Thyroid gland (tissue), 4 donors: ENCODE data around the gene ASIC2. TPM values are rescaled to one million over a fixed set of nuclear protein-coding genes. Genes with fewer than 3 reads are reported as not detected.
"Not testable (repeated sequence)": the region's sequence is repeated elsewhere in the genome, so short reads cannot be mapped to it uniquely, and the experiment has no call there.

Experiments
- DNase-seq, 2 donors: peaks; one replicate each; pipeline ENCODE4 v3.0.0-alpha.2; 2019
- H3K27ac ChIP-seq, 3 donors: fragments of 200-600 bp; sonication (generic); 1 replicate in 2 of 3; 2 replicates in 1 of 3; pipeline ENCODE4 v1.5.1; 2016 to 2019; ENCODE audit warnings: mild to moderate bottlenecking in 1 of 3, moderate library complexity in 1 of 3
- H3K27me3 ChIP-seq: fragments of 200-600 bp; sonication (generic); one replicate; pipeline ENCODE4 v1.5.1; 2019
- H3K36me3 ChIP-seq, 2 donors: fragments of 200-600 bp; sonication (generic); one replicate each; pipeline ENCODE4 v1.5.1; 2016 to 2019
- H3K4me1 ChIP-seq, 2 donors: fragments of 200-600 bp; sonication (generic); one replicate each; pipeline ENCODE4 v1.5.1; 2017 to 2019
- H3K4me3 ChIP-seq, 3 donors: fragments of 200-600 bp; sonication (generic); replicated peaks in 1 of 3; 1 replicate in 2 of 3; 2 replicates in 1 of 3; pipeline ENCODE4 v1.5.1; 2016; ENCODE audit warnings: mild to moderate bottlenecking in 1 of 3
- H3K9me3 ChIP-seq: fragments of 200-600 bp; sonication (generic); one replicate; pipeline ENCODE4 v1.5.1; 2017
- CTCF ChIP-seq, 6 experiments: fragments of 200-600 bp in 3 of 6; fragments of 450-650 bp in 3 of 6; sonication (generic) in 3 of 6; IDR thresholded peaks; one replicate each; pipeline ENCODE4 v1.5.1; 2016 to 2019; ENCODE audit warnings: antibody characterized with exemption in 6 of 6, mild to moderate bottlenecking in 2 of 6, inconsistent platforms in 1 of 6, moderate library complexity in 1 of 6
- POLR2A ChIP-seq, 2 donors: fragments of 450-650 bp; IDR thresholded peaks; one replicate each; pipeline ENCODE4 v1.6.1; 2017; ENCODE audit warnings: antibody characterized with exemption in 2 of 2, mild to moderate bottlenecking in 2 of 2, moderate library complexity in 1 of 2
- WGBS, 2 donors: methylation state at CpG; one replicate each; pipeline ENCODE4 v1.1.5; 2017; 5-methylcytosine and 5-hydroxymethylcytosine counted together
- intact Hi-C: fragments of 100-400 bp; cut with DNase I; formaldehyde crosslinking; loops from one replicate; pipeline ENCODE4 v1.15.1; 2023
- total RNA-seq, 4 donors: library from RNA; depleted of rRNA; stranded (reverse); fragments of >200 nt; gene quantifications; one replicate each; pipeline ENCODE4 v1.2.3, GENCODE V29; 2016

Gene ASIC2
- total RNA-seq, 4 donors from 2014 or later: not detected

- TF ChIP-seq POLR2A (IDR thresholded peaks at IDR 0.05): no peak
- TF ChIP-seq CTCF (IDR thresholded peaks at IDR 0.05): no peak
- DNase-seq: no peak
- WGBS, 2 donors: 93 to 95% methylated on average over 1 of the region's 1 CpG
- Histone ChIP-seq H3K4me1 (no peaks in the 10 kb centered on the region), H3K9me3 (no peaks in the 10 kb centered on the region), H3K36me3 (no peaks in the 10 kb centered on the region), H3K27ac (no peak overlapping the region), H3K4me3 (no peak overlapping the region), H3K27me3 (no peaks in the 10 kb centered on the region)
- intact Hi-C loops: no loop called here
Measured at GRCh38 chr17:32976605-32977004, 316.5 kb downstream of the ASIC2 start.

GRCh38 chr17:32976131-32976530 is 317.0 kb downstream of the ASIC2 start:
- WGBS, 2 donors: 75 to 100% methylated on average over 2 to 4 of the region's 4 CpGs
- no peak overlapping the region for H3K27ac ChIP-seq
- no peaks in the 10 kb centered on the region for H3K9me3 ChIP-seq
- H3K27me3 ChIP-seq: no peaks in the 10 kb centered on the region
- H3K4me1 ChIP-seq: no peaks in the 10 kb centered on the region
- DNase-seq: no peak
- no peaks in the 10 kb centered on the region for H3K36me3 ChIP-seq
- intact Hi-C loops: no loop called here
- H3K4me3 ChIP-seq: no peak overlapping the region
- TF ChIP-seq CTCF (IDR thresholded peaks at IDR 0.05): no peak
- no peak for TF ChIP-seq POLR2A (IDR thresholded peaks at IDR 0.05)

GRCh38 chr17:32971171-32971570 is 321.9 kb downstream of the ASIC2 start:
- no peak overlapping the region for H3K4me3 ChIP-seq
- no peak for TF ChIP-seq CTCF (IDR thresholded peaks at IDR 0.05)
- TF ChIP-seq POLR2A (IDR thresholded peaks at IDR 0.05): no peak
- H3K27ac ChIP-seq: no peak overlapping the region
- no peaks in the 10 kb centered on the region for H3K4me1 ChIP-seq
- intact Hi-C loops: no loop called here
- H3K36me3 ChIP-seq: no peaks in the 10 kb centered on the region
- H3K9me3 ChIP-seq: no peaks in the 10 kb centered on the region
- no peak for DNase-seq
- H3K27me3 ChIP-seq: no peaks in the 10 kb centered on the region
- WGBS, 2 donors: 70 to 100% methylated on average over 1 of the region's 1 CpG

GRCh38 chr17:32970281-32970680 is 322.8 kb downstream of the ASIC2 start:
- H3K36me3 ChIP-seq: no peaks in the 10 kb centered on the region
- no peak overlapping the region for H3K27ac ChIP-seq
- DNase-seq: no peak
- 85% methylated on average over 3 of the region's 3 CpGs for WGBS, 2 donors
- no peak overlapping the region for H3K4me3 ChIP-seq
- H3K27me3 ChIP-seq: no peaks in the 10 kb centered on the region
- H3K4me1 ChIP-seq: no peaks in the 10 kb centered on the region
- intact Hi-C loops: no loop called here
- H3K9me3 ChIP-seq: no peaks in the 10 kb centered on the region
- TF ChIP-seq CTCF (IDR thresholded peaks at IDR 0.05) (no peak), POLR2A (IDR thresholded peaks at IDR 0.05) (no peak)

- H3K27me3 ChIP-seq, H3K4me1 ChIP-seq, H3K27ac ChIP-seq, H3K9me3 ChIP-seq, DNase-seq, H3K4me3 ChIP-seq, intact Hi-C loops, H3K36me3 ChIP-seq: not testable (repeated sequence)
- WGBS, 2 donors: 86 to 87% methylated on average over 4 of the region's 4 CpGs
Measured at GRCh38 chr17:32969231-32969630, 323.9 kb downstream of the ASIC2 start.

GRCh38 chr17:32964541-32964940 is 328.6 kb downstream of the ASIC2 start:
- Histone ChIP-seq H3K27ac (no peak overlapping the region), H3K4me1 (no peaks in the 10 kb centered on the region), H3K4me3 (no peak overlapping the region), H3K9me3 (no peaks in the 10 kb centered on the region), H3K27me3 (no peaks in the 10 kb centered on the region), H3K36me3 (no peaks in the 10 kb centered on the region)
- DNase-seq: peak; percentile 61 to 62
- WGBS, 2 donors: 33 to 49% methylated on average over 11 of the region's 11 CpGs
- no peak for TF ChIP-seq POLR2A (IDR thresholded peaks at IDR 0.05)
- intact Hi-C loops: no loop called here
